HTERT RPE-1 (cell line): Measurements from ENCODE around the gene C1QB.

Experiments used
- in situ Hi-C: fragments of 300-500 bp; cut with MboI; formaldehyde crosslinking; loops from 4 replicates; pipeline ENCODE4 v1.14.3; 2020; ENCODE audit warnings: low sequenced_read_pairs

The C1QB gene

GRCh38 chr1:22652881-22653316, at the start of gene C1QB:
C1QB (plus strand) TSS chr1:22653236; CDS start chr1:22659463, 6,227 bp downstream.
- in situ Hi-C loops, result no loop called here

- in situ Hi-C loops, result no loop called here
These were observed 46.9 kb upstream of the C1QB start for GRCh38 chr1:22606161-22606560.

DNA sequence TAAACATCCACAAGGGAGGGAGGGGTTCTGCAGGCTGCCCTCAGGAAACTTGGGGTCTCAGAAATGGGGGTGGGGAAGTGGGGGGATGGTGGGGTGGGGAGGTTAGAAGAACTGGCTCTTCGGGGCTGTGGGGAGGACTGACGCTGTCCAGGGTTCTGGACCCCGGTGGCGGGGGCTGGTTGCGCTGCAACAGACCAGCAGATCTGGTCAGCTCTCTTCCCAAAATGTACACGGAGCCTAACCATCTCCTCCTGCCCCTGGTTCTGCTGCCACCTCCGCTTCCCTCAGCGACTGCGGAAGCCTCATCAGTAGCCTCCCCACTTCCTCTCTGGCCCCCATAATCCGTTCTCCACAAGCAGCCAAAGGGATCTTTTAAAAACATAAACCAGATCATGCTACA, 45.9 kb upstream of the C1QB start:
- in situ Hi-C loops, result no loop called here

GRCh38 chr1:22608361-22608760, 44.7 kb upstream of the C1QB start:
- in situ Hi-C loops, result no loop called here

GRCh38 chr1:22609291-22609690, 43.7 kb upstream of the C1QB start:
- in situ Hi-C loops, result no loop called here

DNA sequence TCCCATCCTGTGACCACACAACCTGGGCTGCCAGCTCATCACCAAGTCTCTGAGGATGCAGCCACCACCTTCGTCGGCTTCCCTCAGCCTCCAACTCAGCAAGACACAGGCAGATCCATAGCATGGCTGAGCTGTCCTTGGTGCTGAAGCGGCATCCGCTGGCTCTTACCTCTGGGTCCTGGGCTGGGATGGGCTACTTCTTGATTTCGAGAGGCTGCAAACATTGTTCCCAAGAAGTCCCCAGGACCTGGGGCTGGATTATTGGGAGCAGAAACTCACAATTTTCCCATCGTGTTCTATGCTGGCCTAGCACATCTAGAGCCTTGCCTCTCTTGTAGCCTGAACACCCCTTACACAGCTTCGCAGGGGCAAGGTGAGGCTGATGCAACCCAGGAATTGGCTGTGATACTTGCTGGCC, 41.5 kb upstream of the C1QB start:
- in situ Hi-C loops, result no loop called here

DNA sequence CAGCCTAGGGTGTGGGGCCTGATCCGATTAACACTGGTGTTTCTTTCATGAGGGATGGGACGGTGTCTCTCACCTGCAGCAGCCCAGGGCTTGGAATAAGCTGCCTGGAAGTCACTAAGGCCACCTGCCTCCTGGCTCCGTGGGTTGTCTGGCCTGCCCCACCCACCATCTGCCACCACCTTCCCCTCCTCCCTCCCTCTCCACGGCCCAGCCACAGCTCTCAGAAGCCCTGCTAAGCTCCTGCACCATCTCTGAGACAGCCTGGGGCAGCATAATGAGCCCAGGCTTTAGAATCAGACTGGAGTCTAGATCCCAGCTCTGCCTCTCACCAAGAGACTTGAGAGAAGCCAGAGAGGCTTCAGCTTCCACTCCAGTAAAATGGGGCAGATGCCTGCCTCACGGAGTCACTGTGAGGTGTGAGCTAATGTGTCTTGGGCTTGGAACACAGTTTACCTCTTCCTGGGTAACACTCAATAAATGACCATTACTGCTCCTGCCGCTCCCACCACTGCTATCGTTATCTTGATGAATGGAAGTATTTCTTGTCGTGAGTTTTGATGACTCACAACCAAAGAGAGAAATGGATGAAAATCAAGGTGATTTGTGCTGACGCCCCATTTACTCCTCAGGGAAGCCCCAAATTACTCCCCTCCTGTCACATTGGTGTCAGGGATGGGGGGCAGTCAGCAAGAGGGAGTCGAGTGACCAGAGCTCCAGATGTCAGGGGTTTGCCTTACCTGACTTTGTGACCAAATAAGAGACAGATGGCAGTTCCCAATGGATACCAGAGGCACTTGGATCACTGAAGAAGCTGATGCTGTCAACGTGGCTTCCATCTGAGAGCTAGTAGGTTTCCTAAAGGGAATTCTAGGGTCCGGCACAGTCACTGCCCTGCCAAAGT, 40.1 kb upstream of the C1QB start:
- in situ Hi-C loops, result no loop called here

DNA sequence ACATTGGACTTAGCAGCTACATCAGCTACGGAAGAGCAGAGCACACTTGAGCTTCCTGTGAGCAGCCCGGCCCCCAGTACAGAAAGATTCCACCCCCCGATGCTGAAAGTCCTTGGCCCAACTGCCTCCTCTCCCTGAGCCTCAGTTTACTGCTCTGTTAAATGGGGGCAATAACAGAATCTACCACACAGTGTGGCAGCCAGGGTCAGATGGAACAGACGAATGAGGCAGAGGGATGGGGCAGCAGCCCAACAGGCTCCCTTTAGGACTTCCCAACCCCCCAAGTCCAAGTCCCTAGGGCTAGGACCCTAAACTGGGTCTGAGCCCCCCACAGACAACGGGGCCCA, 39.5 kb upstream of the C1QB start:
- in situ Hi-C loops, result no loop called here

GRCh38 chr1:22613951-22614350, 39.1 kb upstream of the C1QB start:
- in situ Hi-C loops, result no loop called here

DNA sequence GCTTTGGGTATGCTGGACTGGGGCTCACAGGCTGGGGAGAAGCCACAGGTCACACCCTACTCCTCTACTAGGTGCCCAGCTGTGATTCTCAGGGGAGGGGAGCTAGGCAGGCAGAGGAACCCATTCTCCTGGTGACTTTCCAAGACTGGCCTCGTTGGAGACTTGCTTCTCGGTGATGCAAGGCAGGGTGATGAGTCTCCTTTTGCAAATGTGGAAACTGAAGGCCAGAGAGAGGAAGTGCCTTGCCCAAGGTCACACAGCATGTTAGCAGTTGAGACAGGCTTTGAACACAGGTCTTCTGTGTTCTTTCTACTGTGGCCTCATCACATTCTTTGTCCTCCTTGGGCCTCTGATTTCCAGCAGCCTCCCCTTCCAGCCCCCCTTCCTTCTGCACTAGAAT, 37.1 kb upstream of the C1QB start:
- in situ Hi-C loops, result no loop called here

DNA sequence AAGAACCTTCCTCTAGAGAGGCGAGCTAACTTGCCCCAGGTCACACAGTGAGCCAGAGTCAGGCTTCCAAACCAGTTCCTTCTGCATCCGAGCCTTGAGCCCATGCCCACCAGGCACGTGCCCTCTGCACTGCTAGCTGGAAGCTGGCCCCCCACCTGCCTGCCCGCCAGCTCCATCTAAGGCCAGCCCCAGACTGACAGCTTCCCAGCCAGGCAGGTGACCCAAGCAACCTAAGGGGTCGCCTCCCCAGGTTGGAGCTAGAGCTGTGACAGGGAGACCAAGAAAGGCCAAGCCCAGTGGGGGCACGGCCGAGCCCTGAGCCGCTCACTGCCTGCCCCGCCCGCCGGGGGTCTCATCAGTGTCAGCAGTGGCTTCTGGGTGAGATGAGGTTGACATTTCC, 36.5 kb upstream of the C1QB start:
- in situ Hi-C loops, result no loop called here

DNA sequence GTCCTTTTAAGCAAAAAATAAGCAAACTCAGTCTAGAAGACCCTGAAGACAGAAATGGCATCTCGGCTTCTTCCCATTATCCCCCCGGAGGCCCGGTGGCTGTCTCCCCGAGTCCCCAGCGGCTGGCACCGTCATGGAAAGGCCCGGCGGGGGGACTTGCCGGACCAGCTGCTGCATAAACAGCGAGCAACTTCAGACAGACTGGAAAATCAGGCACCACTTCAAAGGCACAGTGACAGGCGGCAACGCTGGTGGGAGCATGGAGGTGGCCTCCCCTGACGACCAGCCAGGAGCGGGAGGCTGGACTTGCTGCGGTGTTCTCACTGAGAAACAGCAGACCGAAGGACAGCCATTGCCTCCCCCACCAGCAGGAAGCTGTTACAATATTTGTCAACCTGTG, 35.0 kb upstream of the C1QB start:
- in situ Hi-C loops, result no loop called here

- in situ Hi-C loops, result no loop called here
These were observed 33.8 kb upstream of the C1QB start for GRCh38 chr1:22619252-22619651.

- in situ Hi-C loops, result no loop called here
These were observed 33.2 kb upstream of the C1QB start for GRCh38 chr1:22619798-22620197.

- in situ Hi-C loops, result no loop called here
These were observed 31.3 kb upstream of the C1QB start for GRCh38 chr1:22621761-22622160.

GRCh38 chr1:22625262-22625925, 27.6 kb upstream of the C1QB start:
- in situ Hi-C loops, result no loop called here

DNA sequence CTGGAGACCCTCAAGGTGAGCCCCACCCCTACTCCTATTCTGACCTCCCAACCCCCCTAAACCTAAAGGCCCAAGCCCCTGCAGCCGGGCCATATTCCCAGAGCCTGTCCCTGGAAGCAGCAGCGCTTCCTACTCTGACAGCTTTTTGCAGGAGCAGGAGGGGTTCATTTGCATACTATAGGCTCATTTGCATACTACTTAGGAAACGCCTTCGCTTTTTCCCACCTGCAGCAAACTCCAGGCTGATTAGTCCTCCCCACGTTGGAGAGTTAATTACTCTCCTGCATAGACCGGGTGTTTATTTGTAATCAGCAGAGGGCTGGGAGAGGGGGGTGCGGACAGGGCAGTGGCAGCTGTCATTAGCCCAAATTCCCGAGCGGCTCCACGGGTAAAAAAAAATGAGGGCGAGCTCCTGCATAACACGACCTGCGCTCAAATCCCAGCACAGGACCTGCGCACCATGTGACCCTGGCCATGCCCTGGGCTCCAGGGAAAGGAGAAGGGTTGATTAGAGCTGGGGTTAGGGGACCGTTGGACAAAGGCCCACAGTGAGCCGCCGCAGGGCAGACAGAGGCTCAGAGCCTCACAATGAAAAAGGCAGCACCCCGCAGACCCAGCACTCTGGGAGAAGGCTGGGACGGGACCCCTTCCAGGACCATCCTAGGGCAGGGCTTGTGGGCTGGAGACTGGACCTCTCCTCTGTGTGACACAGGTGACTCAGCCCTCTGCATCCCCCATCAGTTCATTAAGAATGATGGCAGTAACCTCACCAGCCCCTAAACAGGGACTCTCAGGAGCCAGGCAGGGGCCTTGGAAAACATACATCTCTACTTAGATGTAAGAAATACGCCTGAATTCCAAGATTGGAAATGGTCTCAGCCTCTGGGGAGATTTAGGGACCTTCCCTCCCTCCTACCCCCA, 26.5 kb upstream of the C1QB start:
- in situ Hi-C loops, result no loop called here

DNA sequence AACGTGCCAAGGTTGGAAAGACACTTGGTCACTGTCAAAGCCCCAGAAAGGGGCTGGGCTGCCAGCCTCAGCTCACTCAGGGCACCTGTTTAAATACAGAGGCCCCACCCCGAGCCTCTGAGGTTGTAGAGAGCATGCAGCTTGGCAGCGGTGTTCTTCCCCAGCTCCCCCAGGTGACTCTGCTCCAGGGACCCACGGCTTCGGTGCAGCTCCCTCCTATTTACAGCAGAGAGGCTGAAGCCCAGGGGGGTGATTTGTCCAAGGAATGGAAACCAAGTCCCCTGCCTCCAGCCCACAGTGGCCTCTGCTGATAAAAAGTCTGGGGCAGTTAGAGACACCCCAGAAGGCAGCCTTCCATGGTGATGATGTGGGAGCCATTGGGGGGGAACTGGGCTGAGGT, 25.7 kb upstream of the C1QB start:
- in situ Hi-C loops, result no loop called here

DNA sequence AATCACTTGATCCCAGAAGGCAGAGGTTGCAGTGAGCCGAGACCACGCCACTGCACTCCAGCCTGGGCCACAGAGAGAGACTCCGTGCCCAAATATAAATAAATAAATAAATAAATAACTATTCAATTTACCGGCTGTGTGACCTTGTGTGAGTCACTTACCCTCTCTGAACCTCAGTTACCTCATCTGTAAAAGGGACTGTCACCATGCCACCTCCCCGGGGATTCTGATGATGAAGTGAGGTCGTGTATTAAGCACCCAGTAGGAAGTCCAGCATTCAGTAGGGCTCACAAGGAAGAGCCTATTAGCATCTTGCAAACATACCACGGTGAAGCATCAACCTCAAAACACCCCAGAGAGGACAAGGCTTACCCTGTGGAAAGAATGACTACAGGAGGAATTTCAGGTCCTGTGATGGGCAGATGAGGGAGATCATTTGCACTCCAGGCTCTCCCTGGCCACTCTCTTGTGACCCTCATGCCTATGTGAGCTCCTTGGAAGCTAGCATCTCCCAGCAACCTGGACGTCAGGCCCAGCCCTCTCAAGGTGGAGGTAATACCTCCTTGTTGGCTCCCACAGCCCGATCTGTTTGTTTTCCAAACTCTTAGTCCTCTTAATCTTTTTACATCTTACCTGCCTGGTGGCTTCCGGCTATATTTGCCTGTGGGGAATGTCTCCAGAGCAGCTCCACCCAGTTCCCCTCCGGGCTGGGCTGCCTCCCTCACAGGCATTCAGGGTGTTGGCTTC, 24.2 kb upstream of the C1QB start:
- in situ Hi-C loops, result no loop called here

DNA sequence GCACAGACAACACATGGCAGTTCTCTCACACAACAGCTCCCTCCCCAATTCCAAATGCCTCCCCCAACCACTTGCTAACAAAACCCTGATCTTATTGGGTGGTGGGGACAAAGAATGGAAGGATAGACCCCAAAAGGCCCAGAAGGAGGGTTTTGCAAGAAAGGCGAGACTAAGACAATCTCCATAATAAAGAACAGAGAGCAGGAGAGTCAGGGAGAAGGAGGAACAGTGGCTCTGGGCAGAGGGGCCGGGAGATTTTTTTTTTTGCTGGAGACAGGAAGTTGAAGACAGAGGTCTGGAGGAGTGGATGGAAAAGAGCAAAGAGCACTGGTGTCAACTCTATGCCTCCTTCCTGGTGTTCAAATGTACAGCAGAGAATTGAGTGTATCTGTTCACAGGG, 23.1 kb upstream of the C1QB start:
- in situ Hi-C loops, result no loop called here
